GM18502 (cell line): ENCODE results near the gene ELOVL2.

ENCODE experiments used
- ATAC-seq: cut with Tn5 transposase; IDR thresholded peaks from one replicate; pipeline ENCODE4 v1.9.1; 2021; ENCODE audit warnings: mild to moderate bottlenecking; ENCODE audit not compliant: unreplicated experiment, poor library complexity

ELOVL2 gene

GRCh38 chr6:11062083-11062482 is 18.0 kb upstream of the ELOVL2 start:
- ATAC-seq: no peak

- ATAC-seq: no peak
Measured at GRCh38 chr6:11058406-11058805, 14.3 kb upstream of the ELOVL2 start.

GRCh38 chr6:11056871-11057270 is 12.8 kb upstream of the ELOVL2 start:
- ATAC-seq: no peak

- ATAC-seq: no peak
Measured at GRCh38 chr6:11055127-11055627, 11.1 kb upstream of the ELOVL2 start.

GRCh38 chr6:11054722-11055121 is 10.6 kb upstream of the ELOVL2 start:
- no peak for ATAC-seq

GRCh38 chr6:11053307-11053706 is 9.2 kb upstream of the ELOVL2 start:
- no peak for ATAC-seq

- no peak for ATAC-seq
Measured at GRCh38 chr6:11050731-11051130, 6.6 kb upstream of the ELOVL2 start.

DNA sequence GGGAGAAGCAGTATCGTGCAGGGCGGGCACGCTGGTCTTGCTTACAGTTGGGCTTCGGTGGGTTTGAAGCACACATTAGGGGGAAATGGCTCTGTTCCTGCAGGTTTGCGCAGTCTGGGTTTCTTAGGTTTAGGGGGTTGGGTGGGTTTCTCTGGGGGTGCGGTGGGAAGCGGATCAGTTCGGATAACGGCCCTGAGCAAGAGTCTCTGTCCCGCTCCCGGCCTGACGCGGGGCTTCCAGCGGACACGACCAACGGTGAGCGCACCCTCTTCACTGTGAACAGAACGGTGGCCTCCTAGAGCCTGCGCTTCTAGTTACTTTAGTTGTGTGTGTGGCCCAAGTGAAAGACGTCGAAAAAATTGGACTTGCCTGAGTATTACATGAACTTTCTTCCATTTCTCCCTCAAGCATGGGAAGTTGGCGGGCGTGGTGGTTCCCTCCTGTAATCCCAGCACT is 635 bp upstream of the ELOVL2 start:
- ATAC-seq: no peak

DNA sequence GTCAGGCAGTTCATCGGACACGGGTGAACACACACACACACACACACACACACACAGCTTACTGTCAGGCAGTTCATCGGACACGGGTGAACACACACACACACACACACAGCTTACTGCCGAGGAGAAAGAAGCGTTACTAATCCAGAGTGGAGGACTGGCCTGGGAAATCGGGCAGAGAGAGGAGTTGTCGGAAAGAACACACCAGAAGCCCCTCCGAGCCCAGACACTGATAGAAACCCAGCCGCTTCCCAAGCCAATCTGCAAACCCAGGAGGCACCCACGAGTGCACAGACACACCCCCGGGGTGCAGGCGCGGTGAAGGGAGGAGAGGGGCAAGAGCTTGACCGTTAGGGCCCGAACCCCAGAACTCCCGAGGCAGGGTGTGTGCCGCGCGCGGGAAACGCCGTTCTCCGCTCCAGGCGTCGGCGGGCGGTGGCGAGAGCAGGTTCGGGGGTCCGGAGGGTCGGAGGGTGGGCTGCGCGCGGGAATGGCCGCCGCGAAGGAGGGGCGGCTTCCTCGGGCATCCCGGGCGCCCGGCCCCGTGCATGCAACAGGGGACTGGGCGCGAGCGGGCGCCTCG is 636 bp downstream of the ELOVL2 start:
- ATAC-seq: peak; percentile 23

DNA sequence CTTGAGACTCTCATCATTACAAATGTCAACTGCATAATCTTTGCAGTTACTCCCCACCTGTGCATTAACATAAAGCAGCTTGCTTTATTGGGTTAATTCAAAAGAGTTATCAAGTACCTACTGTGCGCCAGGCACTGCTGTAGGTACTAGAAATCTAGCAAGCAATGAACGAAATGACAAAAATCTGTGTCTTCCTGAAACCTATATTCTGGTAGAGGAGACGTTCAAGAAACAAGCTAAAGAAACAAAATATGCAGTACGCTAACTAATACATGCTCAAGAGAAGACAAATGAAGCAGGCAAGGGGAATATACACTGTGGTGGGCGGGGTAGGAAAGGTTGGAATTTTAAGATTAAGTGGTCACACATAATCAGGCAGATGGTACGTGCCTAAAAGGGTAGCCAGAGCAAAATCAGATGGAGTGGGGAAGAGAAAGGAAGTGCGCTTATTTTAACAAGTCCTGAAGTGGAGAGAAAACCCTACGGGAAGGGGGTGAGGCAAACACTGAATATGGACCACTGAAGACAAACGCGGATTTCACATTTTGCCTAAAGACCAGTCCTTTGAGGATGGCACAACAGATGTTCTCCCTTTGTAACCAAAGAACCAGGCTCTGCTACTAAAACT is 1.2 kb downstream of the ELOVL2 start:
- ATAC-seq: no peak

GRCh38 chr6:11042025-11042749 is 1.9 kb downstream of the ELOVL2 start:
- no peak for ATAC-seq

- no peak for ATAC-seq
Measured at GRCh38 chr6:11040134-11040533, 4.0 kb downstream of the ELOVL2 start.

DNA sequence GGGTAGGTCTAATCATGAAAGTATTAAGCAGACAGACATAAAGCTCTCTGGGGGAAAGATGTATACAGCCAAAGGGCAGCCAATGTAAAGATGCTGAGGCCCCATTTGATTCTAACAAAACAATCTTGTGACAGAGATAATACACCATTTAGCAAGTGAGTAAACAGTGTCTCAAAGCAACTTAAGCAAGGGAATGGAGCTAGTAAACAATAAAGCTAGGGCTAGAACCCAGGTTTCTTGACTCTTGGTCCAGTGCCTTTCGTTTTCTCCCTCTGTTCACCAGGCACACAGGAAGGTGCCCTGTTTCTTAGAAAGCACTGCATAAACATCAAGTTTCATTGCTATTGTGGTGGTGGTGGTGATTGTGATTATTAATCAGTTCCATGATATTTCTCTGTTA is 5.1 kb downstream of the ELOVL2 start:
- ATAC-seq: no peak

- no peak for ATAC-seq
Measured at GRCh38 chr6:11036977-11037430, 7.1 kb downstream of the ELOVL2 start.

GRCh38 chr6:11036351-11036740 is 7.8 kb downstream of the ELOVL2 start:
- no peak for ATAC-seq

GRCh38 chr6:11035616-11036350 is 8.3 kb downstream of the ELOVL2 start:
- no peak for ATAC-seq

GRCh38 chr6:11033825-11034224 is 10.3 kb downstream of the ELOVL2 start:
- no peak for ATAC-seq

DNA sequence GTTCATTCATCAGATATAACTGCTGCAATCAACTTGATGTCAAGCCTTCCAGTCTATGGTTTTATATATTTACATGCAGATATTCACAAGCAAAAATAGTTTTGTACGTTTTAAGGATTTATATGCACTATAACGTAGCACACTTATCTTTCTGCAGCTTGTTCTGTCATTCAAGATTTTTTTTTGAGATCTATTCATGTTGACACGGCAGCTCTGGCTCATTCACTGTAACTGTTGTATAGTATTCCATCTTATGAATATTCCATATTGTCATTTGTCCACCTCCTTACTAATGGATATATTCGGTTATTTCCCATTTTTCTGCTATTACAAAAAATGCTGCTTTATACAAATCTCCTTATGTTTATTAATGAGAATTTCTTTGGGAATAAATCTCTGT is 13.2 kb downstream of the ELOVL2 start:
- no peak for ATAC-seq

DNA sequence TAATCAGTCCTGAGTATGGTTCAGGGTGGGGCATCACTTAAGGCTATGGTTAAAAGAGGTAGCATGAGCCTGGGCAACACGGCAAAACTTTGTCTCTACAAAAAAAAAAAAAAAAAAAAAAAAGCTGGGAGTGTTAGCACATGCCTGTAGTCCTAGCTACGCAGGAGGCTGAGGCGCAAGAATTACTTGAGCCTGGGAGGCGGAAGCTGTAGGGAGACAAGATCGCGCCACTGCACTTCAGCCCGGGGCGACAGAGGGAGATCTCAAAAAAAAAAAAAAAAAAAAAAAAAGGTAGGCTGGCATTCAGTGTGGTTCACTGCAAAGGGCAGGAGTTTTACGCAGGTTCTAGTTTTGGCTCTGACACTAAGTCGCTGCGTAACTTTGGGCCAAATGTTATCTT is 15.1 kb downstream of the ELOVL2 start:
- no peak for ATAC-seq

DNA sequence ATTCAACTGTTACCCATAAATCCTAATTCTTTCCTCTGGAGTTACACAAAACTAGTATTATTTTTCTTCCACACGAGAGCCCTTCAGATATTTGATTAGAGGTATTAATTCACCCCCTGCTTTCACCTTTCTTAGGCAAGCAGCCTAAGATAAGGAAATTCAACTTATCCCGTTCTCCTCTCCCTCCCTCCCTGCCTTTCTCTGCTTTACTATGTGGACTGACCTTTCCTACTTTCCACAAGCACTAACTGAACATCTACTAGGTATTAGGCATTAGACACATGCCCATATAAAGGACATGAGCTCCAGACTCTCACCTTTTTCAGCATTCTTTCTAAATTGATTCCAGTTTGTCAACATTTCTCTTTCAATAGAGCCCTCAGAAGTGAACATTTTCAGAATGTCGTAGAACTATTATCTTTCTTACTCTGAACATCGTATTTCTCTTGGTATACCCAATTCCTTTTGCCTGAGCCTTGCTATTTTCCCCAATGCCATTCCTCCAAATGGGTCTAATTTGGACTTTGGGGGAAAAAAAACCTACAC is 16.5 kb downstream of the ELOVL2 start:
- no peak for ATAC-seq
